ENCODE data around the gene CTF1.
"Not testable (repeated sequence)": the region's sequence is repeated elsewhere in the genome, so short reads cannot be mapped to it uniquely, and the experiment has no call there.

Gene CTF1

DNA sequence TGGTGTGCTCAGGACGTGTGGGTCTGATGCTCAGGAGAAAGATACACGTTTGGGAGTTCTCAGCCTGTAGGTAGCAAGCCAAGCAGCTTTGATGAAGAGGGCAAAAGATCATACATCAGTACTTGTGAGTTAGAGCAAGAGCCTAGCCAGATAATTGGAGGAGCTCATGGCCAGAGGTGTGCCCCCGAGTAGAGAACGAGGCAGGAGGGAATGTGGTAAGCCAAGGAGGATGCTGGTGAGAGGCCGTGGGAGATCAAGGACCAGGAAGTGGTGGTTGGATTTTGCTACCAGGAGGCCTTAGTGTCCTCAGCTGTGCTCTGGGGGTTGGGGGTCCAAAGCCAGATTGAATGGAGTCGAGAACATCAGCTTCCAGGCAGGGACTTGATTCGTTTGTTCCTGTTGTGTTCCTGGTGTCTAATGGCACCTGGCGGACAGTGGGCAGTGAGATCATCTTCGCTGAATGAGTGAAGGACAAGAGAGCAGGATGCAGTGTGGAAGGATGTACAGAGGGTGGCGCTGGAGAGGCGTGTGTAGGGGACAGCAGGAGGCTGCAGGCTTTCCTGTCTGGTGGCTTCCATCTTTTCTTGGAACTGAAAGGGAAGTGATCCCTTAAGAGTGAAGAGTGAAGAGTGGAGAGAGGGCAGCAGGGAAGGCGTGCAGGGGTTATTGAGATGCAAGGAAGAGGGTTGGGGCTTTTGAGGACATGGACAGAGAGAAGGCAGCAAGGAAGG lies 38.6 kb downstream of the CTF1 start:
- DNase-seq, result peak; percentile 30 to 44

DNA sequence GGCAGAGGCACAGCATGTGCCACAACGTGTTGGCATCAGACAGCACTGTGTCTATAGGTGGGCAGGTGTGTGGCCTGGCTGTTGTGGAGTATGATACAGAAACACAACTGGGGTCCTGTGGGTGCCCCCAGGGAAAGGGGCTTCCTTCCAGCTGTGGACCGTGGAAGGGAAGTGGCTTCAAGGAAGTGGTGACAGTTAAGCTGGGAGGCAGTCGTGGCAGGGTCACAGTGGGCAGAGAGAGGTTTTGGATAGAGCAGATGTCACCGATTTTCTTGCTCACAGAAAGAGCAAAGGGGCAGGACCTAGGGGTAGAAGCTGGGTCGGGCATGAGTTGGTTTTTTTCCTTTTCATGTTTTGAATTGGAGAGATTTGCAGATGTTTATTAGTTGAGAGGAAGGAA lies 41.3 kb downstream of the CTF1 start:
- DNase-seq, result no peak

DNA sequence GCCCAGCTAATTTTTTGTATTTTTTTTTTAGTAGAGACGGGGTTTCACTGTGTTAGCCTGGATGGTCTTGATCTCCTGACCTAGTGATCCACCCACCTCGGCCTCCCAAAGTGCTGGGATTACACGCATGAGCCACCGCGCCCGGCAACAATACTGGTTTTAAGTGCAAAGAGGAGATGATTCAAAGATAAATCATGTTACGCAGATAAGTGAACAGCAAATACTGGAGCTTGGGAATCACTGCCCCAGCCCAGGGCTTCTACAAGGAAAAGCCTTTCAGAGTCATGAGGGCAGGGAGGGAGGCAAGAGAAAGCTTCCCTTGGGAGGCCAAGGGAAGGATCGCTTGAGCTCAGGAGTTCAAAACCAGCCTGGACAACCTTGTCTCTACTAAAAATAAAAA lies 43.2 kb downstream of the CTF1 start:
- DNase-seq, result not testable (repeated sequence)

DNA sequence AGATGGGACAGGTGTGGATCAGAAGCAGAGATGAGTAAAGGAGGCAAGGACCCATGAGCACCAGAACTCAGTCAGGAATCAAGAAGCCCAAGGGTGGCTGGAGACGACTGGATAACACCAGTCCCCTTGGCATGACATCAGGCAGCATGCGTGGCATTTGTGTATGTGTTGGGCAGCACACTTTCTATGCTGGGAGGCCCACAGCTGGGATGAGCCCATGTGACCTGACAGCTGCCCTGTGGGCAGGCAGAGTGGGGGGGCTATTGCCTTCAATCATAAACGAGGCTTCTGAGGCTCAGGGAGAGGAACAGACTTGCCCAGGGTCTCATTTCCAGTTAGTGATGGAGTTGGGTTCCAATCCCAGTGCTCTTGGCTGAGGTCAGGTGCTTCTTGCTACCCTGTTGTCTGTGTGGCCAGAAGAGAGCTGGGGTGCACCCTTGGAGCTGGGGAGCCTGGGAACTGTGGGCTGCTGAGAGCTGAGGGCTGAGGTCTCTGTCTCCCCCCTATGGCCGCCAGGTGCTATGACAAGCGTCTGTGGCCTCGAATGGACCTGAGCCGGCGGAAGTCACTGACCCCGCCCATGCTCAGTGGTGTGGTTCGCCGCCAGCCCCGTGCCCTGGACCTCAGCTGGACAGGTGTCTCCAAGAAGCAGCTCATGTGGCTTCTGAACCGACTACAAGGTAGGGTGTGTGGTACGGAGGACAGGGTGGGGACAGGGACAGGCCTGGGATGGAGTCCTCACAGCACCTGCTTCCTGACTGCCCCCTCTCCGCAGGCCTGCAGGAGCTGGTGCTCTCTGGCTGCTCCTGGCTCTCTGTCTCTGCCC lies 45.4 kb downstream of the CTF1 start:
- peak; percentile 54 to 69 for DNase-seq

DNA sequence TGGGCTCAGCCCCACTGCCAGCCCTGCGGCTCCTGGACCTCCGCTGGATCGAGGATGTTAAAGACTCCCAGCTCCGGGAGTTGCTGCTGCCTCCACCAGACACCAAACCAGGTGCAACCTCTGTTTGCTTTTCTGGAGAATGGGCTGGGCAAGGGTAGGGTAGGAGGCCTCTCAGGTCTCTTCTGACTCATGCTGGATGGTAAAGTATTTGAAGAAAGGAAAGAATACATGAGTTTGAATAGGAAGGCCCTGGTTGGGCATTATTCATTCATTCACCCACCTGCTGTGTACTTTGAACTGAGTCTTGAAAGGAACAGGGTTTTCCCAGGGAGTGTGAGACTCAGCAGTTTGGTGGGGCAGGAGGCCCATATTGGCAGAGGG lies 46.0 kb downstream of the CTF1 start:
- no peak for DNase-seq

DNA sequence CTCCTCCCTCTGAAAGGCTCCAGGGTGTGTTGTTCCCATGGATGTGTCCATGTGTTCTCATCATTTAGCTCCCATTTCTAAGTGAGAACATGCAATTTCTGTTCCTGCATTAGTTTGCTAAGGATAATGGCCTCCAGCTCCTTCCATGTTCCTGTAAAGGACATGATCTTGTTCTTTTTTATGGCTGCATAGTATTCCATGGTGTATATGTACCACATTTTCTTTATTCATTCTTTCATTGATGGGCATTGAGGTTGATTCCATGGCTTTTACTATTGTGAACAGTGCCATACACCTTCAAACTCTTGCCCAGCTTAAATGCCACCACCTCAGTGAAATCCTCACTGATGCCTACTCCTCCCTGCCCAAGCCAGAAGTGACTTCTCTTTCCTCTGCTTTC lies 47.9 kb downstream of the CTF1 start:
- no peak for DNase-seq

DNA sequence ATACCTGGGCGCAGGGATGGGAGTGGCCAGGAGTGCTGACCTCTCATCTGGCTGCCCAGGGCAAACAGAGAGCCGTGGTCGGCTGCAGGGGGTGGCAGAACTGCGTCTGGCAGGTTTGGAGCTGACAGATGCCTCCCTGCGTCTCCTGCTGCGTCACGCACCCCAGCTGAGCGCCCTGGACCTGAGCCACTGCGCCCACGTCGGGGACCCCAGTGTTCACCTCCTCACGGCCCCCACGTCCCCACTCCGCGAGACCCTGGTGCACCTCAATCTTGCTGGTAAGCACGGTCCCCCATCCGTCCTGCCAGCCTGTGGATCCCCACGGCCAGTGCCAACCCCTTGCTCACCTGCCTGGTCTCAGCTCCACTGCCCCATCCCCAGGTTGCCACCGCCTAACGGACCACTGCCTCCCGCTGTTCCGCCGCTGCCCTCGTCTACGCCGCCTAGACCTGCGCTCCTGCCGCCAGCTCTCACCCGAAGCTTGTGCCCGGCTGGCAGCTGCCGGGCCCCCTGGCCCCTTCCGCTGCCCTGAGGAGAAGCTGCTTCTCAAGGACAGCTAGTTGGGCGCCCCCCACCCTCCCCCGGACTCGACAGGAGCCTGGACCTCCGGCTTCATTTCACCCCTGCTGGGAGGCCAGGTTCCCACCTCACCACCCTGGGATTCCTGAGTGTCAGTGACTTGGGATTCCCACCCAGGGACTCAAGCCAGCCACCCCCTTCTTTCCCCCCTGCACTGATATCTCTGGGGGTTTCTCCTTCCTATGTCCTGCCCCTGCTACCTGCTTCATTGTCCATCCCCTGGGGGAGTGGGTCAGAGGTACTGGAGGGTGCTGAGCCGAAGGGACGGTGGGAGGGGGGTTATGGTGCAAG lies 50.5 kb downstream of the CTF1 start:
- DNase-seq, result no peak

DNA sequence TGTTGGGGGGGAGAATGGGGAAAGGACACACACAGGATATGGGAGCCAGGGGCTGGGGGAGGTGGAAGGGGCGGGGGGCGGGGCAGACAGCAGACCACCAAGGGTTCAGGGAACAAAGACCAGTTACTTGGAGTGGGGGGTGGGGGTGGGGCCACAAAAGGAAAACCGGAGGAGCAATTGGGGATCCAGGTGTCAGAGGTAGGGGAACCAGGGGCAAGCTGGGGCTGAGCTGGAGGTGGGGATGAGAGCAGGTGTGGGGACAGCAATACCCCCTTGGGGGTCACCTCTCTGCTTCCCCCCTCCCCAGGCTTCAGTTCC lies 51.1 kb downstream of the CTF1 start:
- DNase-seq, result no peak

DNA sequence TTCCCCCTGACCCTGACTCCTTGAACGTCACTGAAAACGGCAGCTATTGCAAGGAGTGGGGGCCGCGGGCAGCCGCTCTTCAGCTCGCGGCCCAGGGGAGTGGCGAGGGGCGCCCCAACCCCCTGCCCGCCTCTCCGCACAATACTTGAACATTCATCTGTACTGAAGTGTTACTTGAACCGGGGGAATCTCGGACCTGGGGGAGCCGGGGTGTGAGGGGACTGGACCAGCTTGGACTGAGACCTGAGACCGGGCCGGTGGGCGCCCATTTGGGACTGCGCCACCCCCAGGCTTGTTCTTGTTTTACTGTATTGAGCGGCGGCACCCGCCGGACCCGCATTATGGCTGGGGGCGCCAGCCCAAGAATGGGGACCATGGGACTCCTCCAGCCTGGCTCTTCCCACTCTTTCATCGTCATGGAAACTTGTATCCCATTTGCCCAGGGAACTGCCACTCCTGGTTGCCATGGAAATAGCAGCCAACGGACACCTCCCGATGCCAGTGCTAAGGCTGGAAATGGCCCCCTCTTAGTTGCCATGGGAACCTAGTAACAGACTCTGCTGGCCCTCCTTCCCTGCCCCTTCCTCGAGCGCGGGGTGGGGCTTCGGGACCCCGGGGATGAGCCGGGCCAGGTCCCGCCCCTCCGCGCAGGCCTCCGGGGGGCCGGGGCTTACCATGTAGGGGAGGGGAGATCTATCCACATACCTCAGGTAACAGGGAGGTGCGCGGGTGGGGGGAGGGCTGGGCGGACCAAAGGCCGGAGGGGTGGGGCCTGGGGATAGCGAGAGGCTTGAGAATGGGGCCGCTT lies 51.6 kb downstream of the CTF1 start:
- no peak for DNase-seq

DNA sequence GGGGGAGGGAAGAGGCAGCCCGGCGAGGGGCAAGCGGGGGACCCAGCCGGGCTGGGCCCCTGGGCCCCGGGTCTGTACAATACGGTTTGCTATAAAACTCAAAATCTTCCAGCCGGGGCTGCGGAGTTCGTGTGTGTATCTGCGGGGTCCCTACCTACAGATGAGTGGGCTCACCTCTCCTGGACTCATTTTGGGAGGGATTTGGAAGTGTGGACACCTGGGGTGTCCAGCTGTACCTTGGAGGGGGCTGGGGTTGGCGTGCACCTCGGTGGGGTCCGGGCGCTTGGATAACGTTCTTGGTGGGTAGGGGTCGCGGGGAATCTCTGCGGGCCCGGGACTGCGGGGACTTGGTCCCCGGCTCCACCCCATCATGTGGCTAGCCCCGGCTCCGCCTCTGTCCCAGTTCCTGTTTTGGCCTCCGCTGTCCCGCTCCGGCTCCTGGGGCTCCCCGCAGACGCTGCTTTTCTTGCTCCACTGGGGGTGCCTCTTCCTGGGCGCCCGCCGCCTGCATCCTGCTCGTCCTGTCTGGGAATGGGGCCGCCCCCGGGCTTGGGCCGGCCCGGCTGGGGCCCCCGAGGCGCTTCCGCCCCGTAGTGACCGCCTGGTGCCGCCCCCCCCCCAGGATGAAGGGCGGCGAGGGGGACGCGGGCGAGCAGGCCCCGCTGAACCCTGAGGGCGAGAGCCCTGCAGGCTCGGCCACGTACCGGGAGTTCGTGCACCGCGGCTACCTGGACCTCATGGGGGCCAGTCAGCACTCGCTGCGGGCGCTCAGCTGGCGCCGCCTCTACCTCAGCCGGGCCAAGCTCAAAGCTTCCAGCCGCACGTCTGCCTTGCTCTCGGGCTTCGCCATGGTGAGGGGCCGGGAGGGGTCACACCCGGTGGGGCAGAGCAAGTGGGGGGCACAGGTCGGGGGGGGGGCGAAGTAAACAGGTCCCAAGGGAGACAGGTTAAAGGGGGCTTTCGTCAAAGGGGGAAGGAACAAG lies 52.5 kb downstream of the CTF1 start, which contains the start of gene ORAI3:
ORAI3 (plus strand) TSS at position 402 of the 983 bp plus-strand sequence; CDS start at position 624, 222 bp downstream.
- DNase-seq, result peak; percentile 76 to 80

DNA sequence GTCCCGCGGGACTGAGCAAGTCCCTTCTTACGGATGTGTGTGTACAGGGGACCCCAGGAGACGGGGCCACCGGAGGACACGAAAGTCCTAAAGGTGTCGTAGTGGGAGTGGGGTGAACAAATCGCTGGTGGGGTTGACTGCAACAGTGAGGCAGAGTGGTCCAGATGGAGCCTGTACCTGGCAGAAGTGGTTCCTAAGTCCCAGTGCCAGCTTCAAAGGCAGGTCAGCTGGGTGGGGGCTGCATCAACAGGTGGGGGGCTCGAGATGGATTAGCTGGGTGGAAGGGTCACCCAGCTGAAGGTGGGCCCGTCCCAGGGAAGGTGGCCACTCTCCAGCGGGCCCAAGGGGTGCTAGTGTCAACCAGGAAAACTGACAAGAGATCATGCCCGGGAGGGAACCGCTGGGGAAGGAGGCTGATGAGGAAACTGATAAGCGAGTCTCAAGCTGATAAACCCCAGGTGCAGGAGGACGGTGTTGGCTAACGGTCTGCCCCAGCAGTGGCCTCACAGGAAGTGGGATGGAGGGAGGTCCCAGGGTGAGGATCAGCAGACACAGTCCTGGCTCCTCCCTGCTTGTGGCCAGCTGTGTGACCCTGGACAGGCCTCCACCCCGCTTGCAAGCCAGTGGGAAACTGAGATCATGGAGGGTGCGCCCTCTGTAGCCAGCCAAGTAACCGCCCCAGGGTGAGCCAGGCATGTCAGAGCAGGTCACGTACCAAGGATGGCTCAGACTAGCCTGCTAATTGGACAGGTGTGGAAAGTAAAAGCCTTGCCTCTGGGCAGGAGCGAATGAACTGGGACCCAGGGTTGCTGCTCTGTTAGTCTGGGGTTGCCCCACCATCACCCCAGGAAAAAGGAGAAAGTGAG lies 53.5 kb downstream of the CTF1 start:
- peak; percentile 70 to 71 for DNase-seq

DNA sequence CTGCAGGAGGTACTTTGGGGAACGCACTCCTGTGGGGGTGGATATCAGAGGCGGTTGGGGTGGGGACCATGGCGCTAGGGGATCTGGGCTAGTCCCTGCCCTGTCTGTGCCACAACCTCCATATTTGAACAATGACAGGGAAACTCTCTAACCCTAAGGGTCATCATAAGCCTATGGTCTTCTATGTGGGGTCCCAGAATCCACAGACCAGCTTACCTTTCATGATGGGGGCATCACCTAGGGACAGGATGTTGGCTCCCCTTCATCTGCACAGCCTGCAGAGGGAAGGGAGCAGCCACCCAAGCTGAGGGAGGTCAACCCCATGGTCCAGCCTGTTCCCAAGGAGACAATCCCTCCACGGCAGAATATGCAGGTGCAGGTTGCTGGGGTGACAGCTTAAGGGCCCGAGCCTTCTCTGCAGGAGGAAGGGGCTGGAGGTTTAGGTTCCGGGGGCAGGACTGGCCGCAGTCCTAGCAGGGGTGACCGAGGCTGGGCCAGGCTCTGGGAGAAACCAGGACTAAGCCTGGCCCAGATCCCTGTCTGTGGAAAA lies 54.2 kb downstream of the CTF1 start:
- DNase-seq, result no peak

DNA sequence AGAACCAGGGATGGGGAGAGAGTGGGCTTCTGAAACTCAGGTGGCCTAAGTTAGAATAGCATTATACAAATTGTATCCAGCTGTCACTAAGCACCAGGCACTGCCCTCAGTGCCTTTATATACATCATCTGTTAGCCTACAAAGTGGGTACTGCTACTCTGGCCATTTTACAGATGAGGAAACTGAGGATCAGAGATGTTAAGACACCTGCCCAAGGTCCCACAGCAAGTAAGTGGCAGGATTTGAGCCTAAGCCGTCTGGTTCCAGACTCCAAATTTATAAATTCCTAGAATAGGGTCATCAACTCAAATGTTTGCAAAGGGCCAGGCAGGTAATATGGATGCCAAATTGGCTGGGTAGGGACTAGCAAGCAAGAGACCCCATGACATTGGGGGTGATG lies 54.8 kb downstream of the CTF1 start:
- no peak for DNase-seq

DNA sequence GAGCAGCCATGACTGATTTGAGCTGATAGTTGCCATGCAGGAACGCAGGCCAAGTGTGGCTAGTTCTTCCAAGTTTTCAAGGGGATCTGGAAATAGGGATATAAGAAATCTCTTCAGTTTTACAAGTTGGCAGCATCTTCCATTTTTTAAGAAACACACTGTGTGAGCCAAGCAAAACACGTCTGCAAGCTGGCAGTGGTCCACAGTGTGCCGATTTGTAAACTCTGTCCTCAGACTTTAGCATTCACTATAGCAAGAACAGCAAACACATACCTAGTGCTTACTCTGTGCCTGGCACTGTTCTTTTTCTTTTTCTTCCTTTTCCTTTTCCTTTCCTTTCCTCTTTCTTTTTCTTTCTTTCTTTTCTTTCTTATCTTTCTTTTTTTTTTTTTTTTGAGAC lies 55.3 kb downstream of the CTF1 start:
- no peak for DNase-seq

DNA sequence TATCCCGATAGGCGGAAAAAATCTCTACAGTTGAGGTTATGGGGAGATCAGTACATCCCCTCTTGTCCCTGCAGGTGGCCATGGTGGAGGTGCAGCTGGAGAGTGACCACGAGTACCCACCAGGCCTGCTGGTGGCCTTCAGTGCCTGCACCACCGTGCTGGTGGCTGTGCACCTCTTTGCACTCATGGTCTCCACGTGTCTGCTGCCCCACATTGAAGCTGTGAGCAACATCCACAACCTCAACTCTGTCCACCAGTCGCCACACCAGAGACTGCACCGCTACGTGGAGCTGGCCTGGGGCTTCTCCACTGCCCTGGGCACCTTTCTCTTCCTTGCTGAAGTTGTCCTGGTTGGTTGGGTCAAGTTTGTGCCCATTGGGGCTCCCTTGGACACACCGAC lies 56.7 kb downstream of the CTF1 start:
- DNase-seq, result no peak
